Liver (tissue), 9 donors: Measurements from ENCODE around the gene LEF1. TPM values are rescaled to one million over a fixed set of nuclear protein-coding genes. Genes with fewer than 3 reads are reported as not detected.

Experiments
- DNase-seq: peaks from one replicate; pipeline ENCODE4 v3.0.0-alpha.2; 2017; ENCODE audit warnings: low spot score
- H3K27ac ChIP-seq, 2 donors: one replicate each; pipeline ENCODE4 v1.7.0; 2013; ENCODE audit warnings: inconsistent platforms in 2 of 2, low read length in 2 of 2, control low read depth in 1 of 2, low read depth in 1 of 2, mild to moderate bottlenecking in 1 of 2
- H3K27me3 ChIP-seq, 4 donors: one replicate each; pipeline versions ENCODE4 v1.6.1 to v1.7.0; 2013; ENCODE audit warnings: low read length in 3 of 4, inconsistent platforms in 1 of 4, mild to moderate bottlenecking in 1 of 4, moderate library complexity in 1 of 4; ENCODE audit not compliant: control insufficient read depth in 4 of 4, insufficient read depth in 4 of 4
- H3K36me3 ChIP-seq, 4 donors: one replicate each; pipeline versions ENCODE4 v1.6.1 to v1.7.0; 2013; ENCODE audit warnings: low read length in 3 of 4, mild to moderate bottlenecking in 3 of 4, low read depth in 1 of 4, moderate library complexity in 1 of 4; ENCODE audit not compliant: control insufficient read depth in 4 of 4, insufficient read depth in 3 of 4
- H3K4me1 ChIP-seq, 4 donors: one replicate each; pipeline versions ENCODE4 v1.6.1 to v1.7.0; 2013; ENCODE audit warnings: low read length in 3 of 4, mild to moderate bottlenecking in 3 of 4, moderate library complexity in 1 of 4; ENCODE audit not compliant: control insufficient read depth in 4 of 4, insufficient read depth in 4 of 4
- H3K4me3 ChIP-seq, 3 donors: one replicate each; pipeline versions ENCODE4 v1.6.1 to v1.7.0; 2013; ENCODE audit warnings: low read length in 3 of 3, control low read depth in 1 of 3, low read depth in 1 of 3, mild to moderate bottlenecking in 1 of 3
- H3K9ac ChIP-seq, 2 donors: one replicate each; pipeline ENCODE4 v1.7.0; 2013; ENCODE audit warnings: low read length in 2 of 2, mild to moderate bottlenecking in 2 of 2, moderate library complexity in 2 of 2, control low read depth in 1 of 2, low read depth in 1 of 2
- H3K9me3 ChIP-seq, 4 donors: one replicate each; pipeline versions ENCODE4 v1.6.1 to v1.7.0; 2013; ENCODE audit warnings: low read length in 3 of 4; ENCODE audit not compliant: control insufficient read depth in 4 of 4
- ATF3 ChIP-seq: IDR thresholded peaks from 2 replicates; pipeline ENCODE4 v1.6.1; 2016; ENCODE audit warnings: antibody characterized with exemption
- EGR1 ChIP-seq, 2 donors: IDR thresholded peaks; 2 replicates each; pipeline ENCODE4 v1.6.1; 2016 to 2018; ENCODE audit warnings: antibody characterized with exemption in 2 of 2, low read depth in 2 of 2
- FOXA2 ChIP-seq: IDR thresholded peaks from 2 replicates; pipeline ENCODE4 v1.6.1; 2016; ENCODE audit warnings: antibody characterized with exemption
- GABPA ChIP-seq, 2 donors: IDR thresholded peaks in 1 of 2; conservative IDR thresholded peaks in 1 of 2; 2 replicates each; pipeline ENCODE4 v1.6.1; 2016; ENCODE audit warnings: antibody characterized with exemption in 2 of 2, mild to moderate bottlenecking in 1 of 2, moderate library complexity in 1 of 2
- HNF4A ChIP-seq, 2 donors: conservative IDR thresholded peaks; 2 replicates each; pipeline ENCODE4 v1.6.1; 2016; ENCODE audit warnings: antibody characterized with exemption in 2 of 2, mild to moderate bottlenecking in 2 of 2
- HNF4G ChIP-seq: IDR thresholded peaks from 2 replicates; pipeline ENCODE4 v1.6.1; 2016; ENCODE audit warnings: antibody characterized with exemption
- MAX ChIP-seq: IDR thresholded peaks from 2 replicates; pipeline ENCODE4 v1.6.1; 2016; ENCODE audit warnings: antibody characterized with exemption
- NR2F2 ChIP-seq: IDR thresholded peaks from 2 replicates; pipeline ENCODE4 v1.6.1; 2016; ENCODE audit warnings: antibody characterized with exemption
- RAD21 ChIP-seq, 2 donors: IDR thresholded peaks; 2 replicates each; pipeline ENCODE4 v1.6.1; 2016; ENCODE audit warnings: antibody characterized with exemption in 2 of 2, mild to moderate bottlenecking in 2 of 2
- RXRA ChIP-seq, 2 donors: IDR thresholded peaks; 2 replicates each; pipeline ENCODE4 v1.6.1; 2017 to 2018; ENCODE audit warnings: antibody characterized with exemption in 2 of 2, mild to moderate bottlenecking in 1 of 2
- SP1 ChIP-seq: IDR thresholded peaks from 2 replicates; pipeline ENCODE4 v1.6.1; 2018; ENCODE audit warnings: antibody characterized with exemption, mild to moderate bottlenecking
- TAF1 ChIP-seq: conservative IDR thresholded peaks from 2 replicates; pipeline ENCODE4 v1.6.1; 2016; ENCODE audit warnings: antibody characterized with exemption, mild to moderate bottlenecking
- YY1 ChIP-seq: IDR thresholded peaks from 2 replicates; pipeline ENCODE4 v1.6.1; 2016; ENCODE audit warnings: antibody characterized with exemption, mild to moderate bottlenecking
- ZBTB33 ChIP-seq: IDR thresholded peaks from 2 replicates; pipeline ENCODE4 v1.6.1; 2016; ENCODE audit warnings: antibody characterized with exemption
- WGBS: extraction: QIAGEN DNeasy Blood & Tissue Kit; methylation state at CpG from one replicate; pipeline ENCODE4 v1.1.7; 2013; 5-methylcytosine and 5-hydroxymethylcytosine counted together
- polyA plus RNA-seq, 2 donors: library from polyadenylated mRNA; stranded (reverse) in 1 of 2; unstranded in 1 of 2; fragments of 200-250 nt in 1 of 2; fragments of >200 nt in 1 of 2; fragmentation: Nextera tagmentation in 1 of 2; extraction: Ambion mirVana in 1 of 2; gene quantifications; one replicate each; pipeline versions ENCODE4 v1.2.1 to v1.2.3, GENCODE V29; 2013 to 2015
- total RNA-seq, 2 donors: library from RNA; depleted of rRNA; stranded (reverse); fragments of >200 nt; gene quantifications; one replicate each; pipeline ENCODE4 v1.2.3, GENCODE V29; 2014
- TF ChIP-seq, protein P1 (sequence below): fragments of 150-350 bp; IDR thresholded peaks from 2 replicates; pipeline ENCODE4 v1.5.1; 2017; ENCODE audit warnings: improper control_type of control experiment, low read depth, low read length; ENCODE audit not compliant: missing input control
- donor health status: healthy.
- donor health status: healthy.
- donor health status: healthy.
- donor health status: healthy.
- donor health status: healthy.

Gene LEF1
- total and polyA plus RNA-seq, 4 donors = 0.22 to 6.4 (median 0.46) TPM

GRCh38 chr4:108120789-108121188 lies 47.9 kb downstream of the LEF1 start (continued):
- no peak for TF ChIP-seq RXRA (IDR thresholded peaks at IDR 0.05)
- TF ChIP-seq RAD21 (IDR thresholded peaks at IDR 0.05) = no peak
- TF ChIP-seq EGR1 (IDR thresholded peaks at IDR 0.05; ENCODE audit: low read depth in 2 of 2) = no peak
- no peak for TF ChIP-seq FOXA2
- TF ChIP-seq GABPA (IDR thresholded peaks at IDR 0.05 in 1 of 2, conservative IDR thresholded peaks at IDR 0.05 in 1 of 2) = no peak
- no peak for TF ChIP-seq TAF1
- no peak for TF ChIP-seq NR2F2
- no peak for TF ChIP-seq HNF4G

GRCh38 chr4:108119199-108119800 lies 49.4 kb downstream of the LEF1 start:
- H3K27me3 ChIP-seq = peaks cover 0 to 3% (median 0%) of the 10 kb centered on the region in 4 donors
- DNase-seq = no peak
- H3K36me3 ChIP-seq = no peaks in the 10 kb centered on the region
- H3K4me3 ChIP-seq = no peak overlapping the region
- H3K27ac ChIP-seq = no peak overlapping the region
- no peaks in the 10 kb centered on the region for H3K9me3 ChIP-seq
- whole genome bisulfite sequencing = 88% methylated on average over 2 of the region's 2 CpGs
- H3K9ac ChIP-seq = no peak overlapping the region
- TF ChIP-seq YY1 = no peak
- TF ChIP-seq HNF4G = no peak
- no peak for TF ChIP-seq MAX
- no peak for TF ChIP-seq GABPA (IDR thresholded peaks at IDR 0.05 in 1 of 2, conservative IDR thresholded peaks at IDR 0.05 in 1 of 2)
- TF ChIP-seq, protein P1, sequence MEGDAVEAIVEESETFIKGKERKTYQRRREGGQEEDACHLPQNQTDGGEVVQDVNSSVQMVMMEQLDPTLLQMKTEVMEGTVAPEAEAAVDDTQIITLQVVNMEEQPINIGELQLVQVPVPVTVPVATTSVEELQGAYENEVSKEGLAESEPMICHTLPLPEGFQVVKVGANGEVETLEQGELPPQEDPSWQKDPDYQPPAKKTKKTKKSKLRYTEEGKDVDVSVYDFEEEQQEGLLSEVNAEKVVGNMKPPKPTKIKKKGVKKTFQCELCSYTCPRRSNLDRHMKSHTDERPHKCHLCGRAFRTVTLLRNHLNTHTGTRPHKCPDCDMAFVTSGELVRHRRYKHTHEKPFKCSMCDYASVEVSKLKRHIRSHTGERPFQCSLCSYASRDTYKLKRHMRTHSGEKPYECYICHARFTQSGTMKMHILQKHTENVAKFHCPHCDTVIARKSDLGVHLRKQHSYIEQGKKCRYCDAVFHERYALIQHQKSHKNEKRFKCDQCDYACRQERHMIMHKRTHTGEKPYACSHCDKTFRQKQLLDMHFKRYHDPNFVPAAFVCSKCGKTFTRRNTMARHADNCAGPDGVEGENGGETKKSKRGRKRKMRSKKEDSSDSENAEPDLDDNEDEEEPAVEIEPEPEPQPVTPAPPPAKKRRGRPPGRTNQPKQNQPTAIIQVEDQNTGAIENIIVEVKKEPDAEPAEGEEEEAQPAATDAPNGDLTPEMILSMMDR = no peak
- no peak for TF ChIP-seq SP1
- TF ChIP-seq NR2F2 = no peak
- TF ChIP-seq ZBTB33 = no peak
- no peak for TF ChIP-seq ATF3
- no peak for TF ChIP-seq HNF4A (conservative IDR thresholded peaks at IDR 0.05)
- no peaks in the 10 kb centered on the region for H3K4me1 ChIP-seq

DNA sequence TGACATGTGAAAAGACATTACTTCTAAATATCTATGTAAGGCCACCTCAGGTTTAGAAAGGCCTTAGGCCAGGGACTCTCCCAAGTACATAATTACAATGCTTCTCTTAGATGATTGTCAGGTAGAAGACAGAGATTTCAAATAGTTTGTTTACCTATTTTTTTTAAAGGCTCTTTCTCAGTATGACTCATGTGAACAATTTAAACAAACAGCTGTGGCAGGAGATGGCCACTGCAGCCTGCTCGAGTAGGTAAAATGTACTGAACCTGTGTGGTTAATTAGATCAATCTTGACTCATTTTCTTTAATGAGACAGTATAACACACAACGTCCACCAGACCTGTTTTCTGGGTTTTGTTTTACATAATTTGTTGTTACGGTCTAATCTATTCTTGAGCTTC lies 50.2 kb downstream of the LEF1 start:
- WGBS = 62% methylated on average over 3 of the region's 3 CpGs
- TF ChIP-seq ATF3 (no peak), ZBTB33 (no peak), YY1 (no peak)
- H3K27ac ChIP-seq = no peak overlapping the region

More for the DNA sequence above, 50.2 kb downstream of the LEF1 start:
- peaks cover 0 to 3% (median 0%) of the 10 kb centered on the region in 4 donors for H3K27me3 ChIP-seq
- H3K9ac ChIP-seq = no peak overlapping the region
- no peak for DNase-seq
- no peaks in the 10 kb centered on the region for H3K9me3 ChIP-seq
- H3K4me1 ChIP-seq = no peaks in the 10 kb centered on the region
- no peaks in the 10 kb centered on the region for H3K36me3 ChIP-seq
- H3K4me3 ChIP-seq = no peak overlapping the region
